OCI-LY3 (cell line): ENCODE results near the gene GNAT3.

Experiments
- CTCF ChIP-seq: fragments of 200-600, 300-600 bp; sonication (generic); IDR thresholded peaks from 2 replicates; pipeline ENCODE4 v1.5.1; 2014; ENCODE audit warnings: antibody characterized with exemption, low read length, low read depth
- EZH2phosphoT487 ChIP-seq: fragments of 200-600 bp; shearing (Covaris generic); IDR thresholded peaks from 2 replicates; pipeline ENCODE4 v1.6.1; 2018; ENCODE audit warnings: antibody characterized with exemption, mixed run types, low read depth

GRCh38 chr7:80434047-80434446 is 77.8 kb downstream of the GNAT3 start:
- TF ChIP-seq CTCF = no peak
- no peak for TF ChIP-seq EZH2phosphoT487
